A549 treated with dexamethasone at 1 μM for 4 hours (cell line): ENCODE measurements around the gene TRAPPC4. TPM values are rescaled to one million over a fixed set of nuclear protein-coding genes. Genes with fewer than 3 reads are reported as not detected.

ENCODE experiments used
- total RNA-seq: library from RNA; stranded (reverse); fragments of 200-300 nt; extraction: Qiagen RNA extraction; gene quantifications from 5 replicates; pipeline ENCODE4 v1.2.3, GENCODE V29; 2022

Gene TRAPPC4, protein sequence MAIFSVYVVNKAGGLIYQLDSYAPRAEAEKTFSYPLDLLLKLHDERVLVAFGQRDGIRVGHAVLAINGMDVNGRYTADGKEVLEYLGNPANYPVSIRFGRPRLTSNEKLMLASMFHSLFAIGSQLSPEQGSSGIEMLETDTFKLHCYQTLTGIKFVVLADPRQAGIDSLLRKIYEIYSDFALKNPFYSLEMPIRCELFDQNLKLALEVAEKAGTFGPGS
- total RNA-seq = 53.1 to 60.1 TPM (median 54.1 TPM) in 5 replicates

DNA sequence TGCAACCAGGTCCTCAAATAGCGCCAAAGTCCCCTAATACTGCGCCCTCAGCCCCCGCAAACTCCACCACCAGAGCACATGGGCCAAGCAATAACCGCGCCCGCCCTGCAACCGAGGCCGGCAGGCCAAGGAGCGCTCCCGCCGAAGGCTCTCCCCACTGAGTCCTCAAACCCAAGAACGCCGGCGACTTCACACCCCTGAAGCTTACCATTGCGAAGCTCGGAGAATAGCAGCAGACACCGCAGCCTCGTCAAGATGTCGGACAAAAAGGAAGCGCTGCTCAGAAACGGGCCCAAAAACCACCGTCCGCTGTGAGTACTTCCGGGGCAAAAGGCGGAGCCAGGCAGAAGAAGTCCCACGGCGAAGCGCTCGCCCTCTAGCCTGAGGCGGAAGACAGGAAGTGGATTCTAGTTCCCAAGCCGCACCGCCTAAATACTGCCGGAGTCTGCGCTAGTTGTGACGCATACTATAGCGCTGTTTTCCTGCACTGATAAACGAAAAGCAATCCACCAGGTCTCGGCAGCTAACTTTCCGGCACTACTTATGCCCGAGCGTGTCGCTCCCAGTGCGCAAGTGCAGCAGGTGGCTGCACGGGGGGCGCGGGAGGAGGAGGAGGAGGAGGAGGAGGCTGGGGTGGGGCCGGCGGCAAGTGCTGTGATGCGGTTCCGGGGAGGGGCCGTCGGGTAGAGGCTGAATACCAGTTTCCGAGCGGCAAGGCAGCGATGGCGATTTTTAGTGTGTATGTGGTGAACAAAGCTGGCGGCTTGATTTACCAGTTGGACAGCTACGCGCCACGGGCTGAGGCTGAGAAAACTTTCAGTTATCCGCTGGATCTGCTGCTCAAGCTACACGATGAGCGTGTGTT, at the start of gene TRAPPC4, which contains the start of gene RPS25:
Gene TRAPPC4 (plus strand): TSS at position 693 of the 865 bp plus-strand sequence. CDS start 30 bp downstream, at position 723.
Gene RPS25 (minus strand): TSS at position 270 of the 865 bp plus-strand sequence. CDS start 59 bp downstream, at position 211.

DNA sequence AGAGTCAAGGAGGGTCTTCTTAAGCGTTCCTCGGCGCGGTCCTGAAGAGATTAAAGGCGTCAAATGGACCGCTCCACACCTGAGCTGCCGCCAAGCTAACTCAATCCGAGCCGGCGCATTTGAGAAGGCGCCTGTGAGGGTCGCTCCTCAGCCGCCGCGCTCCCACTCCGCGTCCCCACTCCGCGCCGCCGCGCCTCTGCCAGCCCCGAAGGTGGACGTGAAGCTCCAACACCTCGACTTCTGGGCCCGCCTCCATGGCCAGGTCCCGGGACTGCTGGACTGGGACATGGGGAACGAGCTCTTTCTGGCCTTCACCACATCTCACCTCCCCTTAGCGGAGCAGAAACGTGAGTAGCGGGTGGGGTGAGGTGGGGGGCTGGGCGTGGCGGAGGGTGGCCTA, 46.9 kb upstream of the TRAPPC4 start, which contains the start of gene FOXR1:
Gene FOXR1 (plus strand): TSS at position 116 of the 400 bp plus-strand sequence. CDS start 171 bp downstream, at position 287.

DNA sequence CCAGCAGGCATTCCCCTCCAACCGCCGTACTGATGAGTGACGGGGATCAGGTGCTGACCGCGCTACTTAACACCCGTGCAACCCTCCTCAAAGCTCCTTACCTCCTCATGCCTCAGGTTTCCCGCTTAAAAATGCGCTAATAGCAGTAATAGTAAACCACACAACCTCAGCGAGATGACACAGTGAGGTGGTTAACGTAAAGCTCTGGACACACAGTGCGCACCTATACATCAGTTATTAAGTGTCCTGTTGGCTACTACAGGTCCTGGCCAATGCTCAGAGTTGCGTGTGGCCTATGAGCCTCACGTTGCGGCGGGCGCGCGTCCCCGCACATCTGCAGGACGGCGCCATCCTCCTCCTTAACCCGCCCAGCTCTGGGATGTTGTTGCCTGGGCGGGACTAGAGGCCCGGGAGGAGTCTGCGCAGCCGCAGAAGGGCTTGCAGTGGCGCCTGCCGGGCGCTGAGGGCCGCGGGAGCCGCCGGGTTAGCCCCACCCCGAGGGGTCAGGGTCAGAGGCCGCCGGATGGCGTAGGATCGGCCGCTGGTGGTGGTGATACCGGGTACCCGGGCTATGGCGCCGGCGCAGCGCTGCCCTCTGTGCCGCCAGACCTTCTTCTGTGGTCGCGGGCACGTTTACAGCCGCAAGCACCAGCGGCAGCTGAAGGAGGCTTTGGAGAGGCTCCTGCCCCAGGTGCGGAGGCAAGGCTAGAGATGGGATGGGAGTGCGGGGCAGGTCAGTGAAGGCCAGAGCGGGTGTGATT, 20.8 kb upstream of the TRAPPC4 start, which contains the start of gene CENATAC:
Gene CENATAC (plus strand): TSS at position 512 of the 761 bp plus-strand sequence. CDS start 60 bp downstream, at position 572.

DNA sequence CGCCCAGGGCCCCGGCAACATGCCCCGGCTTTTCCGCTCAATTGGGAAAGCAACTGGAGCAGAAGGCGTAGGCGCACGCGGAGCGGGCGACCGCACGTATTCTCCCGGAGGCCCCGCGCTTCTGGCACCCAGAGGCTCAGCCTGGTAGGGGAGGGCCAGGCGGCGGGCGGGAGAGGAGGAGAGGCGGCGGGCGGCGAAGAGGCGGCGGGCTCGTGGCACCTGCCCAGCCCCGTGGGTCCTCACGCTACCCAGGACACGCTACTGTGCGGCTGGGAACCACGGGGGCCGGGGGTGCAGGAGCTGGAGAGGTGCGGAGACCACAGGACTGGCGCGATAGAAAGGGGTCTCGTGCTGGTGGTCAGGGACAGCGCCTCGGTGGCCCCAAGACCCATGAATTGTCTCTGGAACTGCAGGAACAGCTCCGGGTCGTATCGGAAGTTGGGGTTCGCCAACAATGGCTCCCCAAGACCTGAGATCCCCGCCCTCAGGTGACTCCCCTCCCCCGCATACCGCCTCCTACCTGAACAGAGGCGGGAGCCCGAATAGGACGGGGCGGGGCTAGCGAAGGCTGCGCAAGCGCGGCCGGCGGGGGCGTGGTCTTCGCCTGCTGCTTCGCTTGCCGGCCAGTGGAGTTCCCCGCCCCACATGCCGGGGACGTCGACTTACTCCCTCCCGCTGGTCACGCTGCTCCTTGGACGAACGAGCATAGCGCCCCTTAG, 11.9 kb downstream of the TRAPPC4 start, which contains the start of gene SLC37A4:
Gene SLC37A4 (minus strand): TSS at position 549 of the 719 bp plus-strand sequence.

DNA sequence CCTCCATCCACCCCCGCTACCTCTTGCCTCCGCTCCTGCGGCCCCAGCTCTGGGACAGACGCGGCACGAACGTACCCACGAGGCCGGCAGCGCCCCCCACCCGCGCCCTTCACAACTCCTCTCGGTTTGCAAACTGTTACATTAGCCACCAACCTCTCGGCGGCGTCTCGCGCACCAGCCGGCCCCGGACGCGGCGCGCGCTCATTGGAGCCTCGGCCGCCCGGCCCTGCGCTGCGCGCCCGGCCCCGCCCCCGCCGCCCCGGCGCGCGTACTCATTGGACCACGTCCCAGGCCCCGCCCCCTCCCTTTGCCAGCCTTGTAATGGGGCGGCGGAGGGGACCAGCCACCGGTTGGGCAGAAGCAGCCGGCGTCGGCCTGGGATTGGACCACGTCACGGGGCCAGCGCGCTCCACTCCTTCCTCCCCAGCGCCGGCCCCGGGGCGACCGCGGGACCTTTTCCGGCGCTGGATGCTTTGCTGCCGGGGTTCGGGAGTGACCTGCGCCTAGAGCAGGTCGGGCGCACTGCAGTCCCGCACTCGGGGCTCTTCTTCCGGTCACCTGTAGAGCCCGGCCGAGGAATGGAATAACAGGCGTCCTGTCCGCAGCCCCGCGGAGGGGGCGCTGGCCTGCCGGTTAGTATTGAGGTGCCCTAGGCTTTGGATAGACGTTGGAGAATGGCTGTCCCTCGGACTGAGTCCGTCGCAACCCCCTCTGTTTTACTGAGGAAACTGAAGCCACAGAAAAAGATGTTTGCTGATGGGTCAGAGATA, 38.6 kb downstream of the TRAPPC4 start, which contains the start of gene HYOU1:
Gene HYOU1 (minus strand): TSS at position 206 of the 770 bp plus-strand sequence. CDS start 1,045 bp downstream, outside the sequence.

DNA sequence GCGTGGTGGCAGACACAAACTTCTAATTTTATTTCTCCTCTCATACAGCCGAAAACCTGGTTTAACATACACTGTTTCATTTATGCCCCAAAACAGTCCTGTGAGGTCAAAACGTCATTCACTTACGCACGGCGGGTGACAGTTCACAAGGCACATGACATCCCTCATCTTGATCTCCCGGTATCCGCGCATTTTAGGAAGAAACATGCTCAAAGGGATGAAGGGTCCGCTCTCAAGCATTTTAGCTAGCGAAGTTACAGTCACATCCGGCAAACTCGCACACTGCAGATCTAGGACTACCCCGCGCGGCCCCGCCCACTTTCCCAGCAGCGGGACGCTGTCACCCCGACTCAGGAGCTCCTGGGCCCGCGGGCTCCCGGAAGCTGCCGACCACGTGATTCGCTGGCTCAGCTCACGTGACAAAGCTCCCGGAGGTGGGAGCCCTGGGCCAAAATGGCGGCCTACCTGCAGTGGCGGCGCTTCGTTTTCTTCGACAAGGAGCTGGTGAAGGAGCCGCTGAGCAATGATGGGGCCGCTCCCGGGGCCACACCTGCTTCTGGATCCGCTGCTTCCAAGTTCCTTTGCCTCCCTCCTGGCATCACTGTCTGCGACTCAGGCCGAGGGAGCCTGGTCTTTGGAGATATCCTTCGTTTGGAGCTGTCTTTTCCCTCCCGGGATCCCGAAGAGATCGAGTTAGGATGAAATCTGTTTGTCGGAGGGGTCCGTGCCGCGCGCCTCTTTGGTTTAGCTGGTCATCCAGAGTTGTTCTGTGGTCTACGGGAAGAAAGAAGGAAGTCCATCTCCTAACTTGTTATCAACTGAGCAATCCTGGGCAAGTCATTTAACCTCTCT, 49.0 kb downstream of the TRAPPC4 start, which contains the start of gene VPS11:
Gene VPS11 (plus strand): TSS at position 448 of the 852 bp plus-strand sequence. CDS start 6 bp downstream, at position 454.

Other genes with a start within 250 kb of the TRAPPC4 start
- gene DDX6, start 227.6 kb upstream of the TRAPPC4 start, total RNA-seq = 25.4 to 38.0 TPM (median 32.8 TPM) in 5 replicates
- gene CXCR5, start 134.9 kb upstream of the TRAPPC4 start, total RNA-seq = 0.03 to 0.26 TPM (median 0.05 TPM) in 5 replicates
- 96.8 to 310 TPM (median 286 TPM) in 5 replicates for gene BCL9L, start 92.8 kb upstream of the TRAPPC4 start, total RNA-seq
- 0.58 to 0.86 TPM (median 0.69 TPM) in 5 replicates for gene UPK2, start 62.5 kb upstream of the TRAPPC4 start, total RNA-seq
- not detected in 5 replicates for gene FOXR1, start 47.0 kb upstream of the TRAPPC4 start, total RNA-seq
- 8.2 to 16.4 TPM (median 12.3 TPM) in 5 replicates for gene CENATAC, start 20.6 kb upstream of the TRAPPC4 start, total RNA-seq
- gene RPS25, start 423 bp upstream of the TRAPPC4 start, total RNA-seq = 723 to 1,269 TPM (median 750 TPM) in 5 replicates
- 10.5 to 12.0 TPM (median 11.0 TPM) in 5 replicates for gene SLC37A4, start 12.1 kb downstream of the TRAPPC4 start, total RNA-seq
- gene HYOU1, start 38.4 kb downstream of the TRAPPC4 start, total RNA-seq = 35.7 to 52.1 TPM (median 49.3 TPM) in 5 replicates
- gene VPS11, start 49.1 kb downstream of the TRAPPC4 start, total RNA-seq = 9.0 to 13.0 TPM (median 12.3 TPM) in 5 replicates
- gene HMBS, start 66.1 kb downstream of the TRAPPC4 start, total RNA-seq = 42.3 to 48.3 TPM (median 46.4 TPM) in 5 replicates
- 31.7 to 43.6 TPM (median 42.2 TPM) in 5 replicates for gene DPAGT1, start 83.1 kb downstream of the TRAPPC4 start, total RNA-seq
- gene C2CD2L, start 88.6 kb downstream of the TRAPPC4 start, total RNA-seq = 3.1 to 5.9 TPM (median 5.1 TPM) in 5 replicates
- 6.4 to 10.2 TPM (median 8.7 TPM) in 5 replicates for gene HINFP, start 102.8 kb downstream of the TRAPPC4 start, total RNA-seq
- 0.17 to 0.47 TPM (median 0.27 TPM) in 5 replicates for gene ABCG4, start 130.3 kb downstream of the TRAPPC4 start, total RNA-seq
- 6.6 to 12.7 TPM (median 11.3 TPM) in 5 replicates for gene NLRX1, start 150.0 kb downstream of the TRAPPC4 start, total RNA-seq
- gene NHERF4, start 166.7 kb downstream of the TRAPPC4 start, total RNA-seq = 0.14 to 0.22 TPM (median 0.20 TPM) in 3 of 5 replicates, not detected in the others
- gene CBL, start 187.6 kb downstream of the TRAPPC4 start, total RNA-seq = 6.3 to 11.5 TPM (median 9.6 TPM) in 5 replicates